ENCODE data around the gene RNFT2. TPM values are rescaled to one million over a fixed set of nuclear protein-coding genes. Genes with fewer than 3 reads are reported as not detected.
A peak's percentile ranks its signal among the peaks of the same experiment; 100 is the strongest.

The RNFT2 gene
- polyA plus RNA-seq, 1 donor (not counting 4 experiments of a cell fraction or from before 2014, with no cell fraction given): 0.96 TPM

GRCh38 chr12:116735084-116735483 lies 3.0 kb upstream of the RNFT2 start:
- Histone ChIP-seq H3K4me2 (ENCODE audit: control insufficient read depth, extremely low read depth, insufficient read depth, low read depth, low read length) (no peak overlapping the region), H3K9ac (ENCODE audit: control insufficient read depth, extremely low read depth, insufficient read depth, low read length) (no peak overlapping the region), H3K27me3 (ENCODE audit: control insufficient read depth, extremely low read depth, insufficient read depth, low read length) (no peaks in the 10 kb centered on the region), H3K9me1 (ENCODE audit: control insufficient read depth, extremely low read depth, insufficient read depth, low read length) (peaks cover 2% of the 10 kb centered on the region), H2AFZ (ENCODE audit: control insufficient read depth, low read length) (no peak overlapping the region), H3K27ac (ENCODE audit: control insufficient read depth, insufficient read depth, low read length) (no peak overlapping the region), H3K4me1 (ENCODE audit: control insufficient read depth, extremely low read depth, insufficient read depth, low read length) (peaks cover 9% of the 10 kb centered on the region), H3K4me3 (ENCODE audit: control insufficient read depth in 2 of 3, extremely low read depth in 1 of 3, insufficient read depth in 2 of 3, low read depth in 1 of 3, low read length in 3 of 3) (no peak overlapping the region), H4K20me1 (ENCODE audit: control insufficient read depth, extremely low read depth, insufficient read depth, low read length) (no peaks in the 10 kb centered on the region), H3K36me3 (ENCODE audit: control insufficient read depth in 2 of 2, extremely low read depth in 1 of 2, insufficient read depth in 2 of 2, low read length in 2 of 2) (peaks cover 0 to 7% of the 10 kb centered on the region in 2 experiments), H3K79me2 (ENCODE audit: control insufficient read depth, insufficient read depth, low read length) (peaks cover 36% of the 10 kb centered on the region), H3K9me3 (ENCODE audit: control insufficient read depth, low read depth, low read length) (no peaks in the 10 kb centered on the region)
- dilution Hi-C loops (cut with MboI; ENCODE audit: extremely low pct_ligation_motif_present, low sequenced_read_pairs): no loop called here
- FAIRE-seq: no peak
- DNase-seq (ENCODE audit: low read depth, low spot score): no peak
- TF ChIP-seq CTCF (optimal IDR thresholded peaks at IDR 0.05 in 1 of 3, IDR thresholded peaks at IDR 0.05 in 1 of 3, conservative IDR thresholded peaks at IDR 0.05 in 1 of 3; ENCODE audit: extremely low read depth in 1 of 3, insufficient read depth in 2 of 3, low read length in 3 of 3): no peak
- no peak for TF ChIP-seq EZH2 (IDR thresholded peaks at IDR 0.05; ENCODE audit: low read length)

- Histone ChIP-seq H3K4me2 (ENCODE audit: control insufficient read depth, extremely low read depth, insufficient read depth, low read depth, low read length) (peak overlapping the region; percentile 92), H3K79me2 (ENCODE audit: control insufficient read depth, insufficient read depth, low read length) (peaks cover 32% of the 10 kb centered on the region), H3K4me1 (ENCODE audit: control insufficient read depth, extremely low read depth, insufficient read depth, low read length) (peaks cover 9% of the 10 kb centered on the region), H3K4me3 (ENCODE audit: control insufficient read depth in 2 of 3, extremely low read depth in 1 of 3, insufficient read depth in 2 of 3, low read depth in 1 of 3, low read length in 3 of 3) (peak overlapping the region in 2 of 3 experiments; percentile 76 to 77), H3K27me3 (ENCODE audit: control insufficient read depth, extremely low read depth, insufficient read depth, low read length) (no peaks in the 10 kb centered on the region), H3K9me3 (ENCODE audit: control insufficient read depth, low read depth, low read length) (no peaks in the 10 kb centered on the region), H3K27ac (ENCODE audit: control insufficient read depth, insufficient read depth, low read length) (no peak overlapping the region), H3K9me1 (ENCODE audit: control insufficient read depth, extremely low read depth, insufficient read depth, low read length) (peaks cover 2% of the 10 kb centered on the region), H3K9ac (ENCODE audit: control insufficient read depth, extremely low read depth, insufficient read depth, low read length) (no peak overlapping the region), H2AFZ (ENCODE audit: control insufficient read depth, low read length) (no peak overlapping the region), H3K36me3 (ENCODE audit: control insufficient read depth in 2 of 2, extremely low read depth in 1 of 2, insufficient read depth in 2 of 2, low read length in 2 of 2) (peaks cover 0 to 7% of the 10 kb centered on the region in 2 experiments), H4K20me1 (ENCODE audit: control insufficient read depth, extremely low read depth, insufficient read depth, low read length) (no peaks in the 10 kb centered on the region)
- TF ChIP-seq CTCF (optimal IDR thresholded peaks at IDR 0.05 in 1 of 3, IDR thresholded peaks at IDR 0.05 in 1 of 3, conservative IDR thresholded peaks at IDR 0.05 in 1 of 3; ENCODE audit: extremely low read depth in 1 of 3, insufficient read depth in 2 of 3, low read length in 3 of 3): no peak
- no peak for TF ChIP-seq EZH2 (IDR thresholded peaks at IDR 0.05; ENCODE audit: low read length)
- DNase-seq (ENCODE audit: low read depth, low spot score) (no peak), FAIRE-seq (no peak)
- dilution Hi-C loops (cut with MboI; ENCODE audit: extremely low pct_ligation_motif_present, low sequenced_read_pairs): no loop called here
Measured at GRCh38 chr12:116735951-116736599, 2.0 kb upstream of the RNFT2 start.

All from keratinocyte (primary cell).